Measurements from ENCODE around the gene SACM1L. TPM values are rescaled to one million over a fixed set of nuclear protein-coding genes. Genes with fewer than 3 reads are reported as not detected.
A peak's percentile ranks its signal among the peaks of the same experiment; 100 is the strongest.

Gene SACM1L
- total RNA-seq, 1 experiment from 2014 or later: 51.0 TPM

DNA sequence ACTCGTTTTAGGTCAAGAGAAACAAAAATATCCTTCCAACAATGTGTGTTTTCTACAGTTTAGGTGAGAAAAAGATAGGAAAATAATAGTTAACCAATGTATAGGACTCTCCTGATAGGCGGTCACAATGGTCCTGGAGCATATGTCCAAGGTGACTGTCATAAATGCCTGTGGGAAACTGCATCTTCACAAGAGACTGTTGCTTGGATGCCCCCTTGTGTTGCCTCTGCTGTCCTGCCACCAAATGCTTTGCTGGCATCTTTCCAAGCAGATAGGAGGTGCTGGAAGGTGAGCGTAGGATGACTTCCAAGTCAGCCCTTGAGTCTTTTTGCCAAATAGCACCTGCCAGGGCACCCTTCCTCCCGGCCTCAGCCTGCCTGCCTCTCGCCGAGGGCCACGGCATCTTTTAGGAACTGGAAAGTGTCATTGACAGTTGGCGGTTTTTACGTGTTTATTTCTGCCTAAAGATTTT, 24.1 kb upstream of the SACM1L start:
- H3K36me3 Mint-ChIP-seq (ENCODE audit: insufficient read depth, unreplicated experiment): peaks cover 26% of the 10 kb centered on the region
- peak; percentile 52 to 53 for DNase-seq
- H3K4me1 Mint-ChIP-seq (ENCODE audit: low read depth, unreplicated experiment): peaks cover under 1% of the 10 kb centered on the region
- peak; percentile 49 to 61 for TF ChIP-seq CTCF (IDR thresholded peaks at IDR 0.05; ENCODE audit: insufficient read depth in 1 of 2, low read depth in 1 of 2, low read length in 1 of 2, severe bottlenecking in 1 of 2, unreplicated experiment in 1 of 2)
- no TSS peak for BruUV-seq (replicated peaks)
- H3K27ac Mint-ChIP-seq (ENCODE audit: unreplicated experiment): no peak overlapping the region
- POLR2A ChIA-PET: no interaction called here
- Histone ChIP-seq H3K36me3 (ENCODE audit: control insufficient read depth, insufficient read depth, low read length) (no peaks in the 10 kb centered on the region; the same call in 1 of the 2 replicates), H3K4me3 (ENCODE audit: low read depth, low read length) (no peak overlapping the region), H3K27me3 (replicated peaks; ENCODE audit: control insufficient read depth, insufficient read depth, low read length) (no peaks in the 10 kb centered on the region), H3K9me3 (no peaks in the 10 kb centered on the region), H3K4me1 (no peaks in the 10 kb centered on the region; the same call in 1 of the 2 replicates)
- intact Hi-C loops (cut with micrococcal nuclease; ENCODE audit: unreplicated experiment): loop anchor here (2.0 to 10.0 kb wide), 2 partner anchors 72 to 440 kb away; partner anchors contain the start of gene TMEM158
- CTCF ChIA-PET: no interaction called here
- H3K27me3 Mint-ChIP-seq (ENCODE audit: insufficient read depth, unreplicated experiment): no peaks in the 10 kb centered on the region
- no peak overlapping the region for H3K4me3 Mint-ChIP-seq (ENCODE audit: unreplicated experiment)
- no peaks in the 10 kb centered on the region for H3K9me3 Mint-ChIP-seq (ENCODE audit: unreplicated experiment)

DNA sequence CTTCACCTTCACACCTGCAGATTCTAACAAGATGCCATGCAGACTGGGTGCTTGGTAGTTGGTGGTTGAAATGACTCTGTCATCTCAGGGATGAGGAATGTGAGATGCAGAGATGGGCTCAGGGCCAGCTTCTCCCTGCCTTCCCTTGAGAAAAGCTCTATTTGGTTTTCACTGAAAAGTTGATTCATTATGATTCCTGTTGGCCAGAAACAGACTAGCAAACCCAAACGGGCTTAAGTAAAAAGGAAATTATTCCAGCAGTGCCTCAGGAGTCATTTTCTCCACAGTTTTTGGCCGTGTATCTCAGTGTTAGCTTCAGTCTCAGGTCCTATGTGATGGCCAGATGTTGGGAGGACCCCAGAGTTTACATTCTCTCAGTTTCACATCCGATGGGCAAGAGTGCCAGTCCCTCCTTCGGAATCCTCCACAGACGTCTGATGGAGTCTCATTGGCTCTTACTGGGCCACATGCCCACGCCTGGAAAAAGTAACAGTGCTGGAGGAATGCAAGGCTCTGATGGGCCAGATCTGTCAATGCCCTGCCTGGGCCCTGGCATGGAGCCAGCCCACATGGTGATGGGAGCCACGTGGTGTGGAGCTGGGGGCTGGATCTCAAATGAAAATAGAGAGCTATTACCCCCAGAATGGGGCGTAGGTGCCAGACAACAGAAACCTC, 22.3 kb upstream of the SACM1L start:
- Histone ChIP-seq H3K27me3 (replicated peaks; ENCODE audit: control insufficient read depth, insufficient read depth, low read length) (no peaks in the 10 kb centered on the region), H3K36me3 (ENCODE audit: control insufficient read depth, insufficient read depth, low read length) (no peaks in the 10 kb centered on the region), H3K4me3 (ENCODE audit: low read depth, low read length) (no peak overlapping the region), H3K4me1 (no peaks in the 10 kb centered on the region), H3K9me3 (no peaks in the 10 kb centered on the region)
- ChIA-PET CTCF (interaction anchor here (1.1 kb wide), 1 partner anchor 10 kb away, joined by 4 read pairs; no protein-coding TSS in a partner anchor), POLR2A (no interaction called here)
- intact Hi-C loops (cut with micrococcal nuclease; ENCODE audit: unreplicated experiment): loop anchor here (10.0 kb wide), 1 partner anchor 442 kb away; the partner anchor contains the start of gene TMEM158
- H3K9me3 Mint-ChIP-seq (ENCODE audit: unreplicated experiment): no peaks in the 10 kb centered on the region
- no peaks in the 10 kb centered on the region for H3K27me3 Mint-ChIP-seq (ENCODE audit: insufficient read depth, unreplicated experiment)
- no peak for TF ChIP-seq CTCF (IDR thresholded peaks at IDR 0.05; ENCODE audit: insufficient read depth in 1 of 2, low read depth in 1 of 2, low read length in 1 of 2, severe bottlenecking in 1 of 2, unreplicated experiment in 1 of 2)
- H3K36me3 Mint-ChIP-seq (ENCODE audit: insufficient read depth, unreplicated experiment): peaks cover 24% of the 10 kb centered on the region
- no TSS peak for BruUV-seq (replicated peaks)
- no peak overlapping the region for H3K27ac Mint-ChIP-seq (ENCODE audit: unreplicated experiment)
- H3K4me1 Mint-ChIP-seq (ENCODE audit: low read depth, unreplicated experiment): no peaks in the 10 kb centered on the region
- no peak for DNase-seq
- H3K4me3 Mint-ChIP-seq (ENCODE audit: unreplicated experiment): no peak overlapping the region

GRCh38 chr3:45667569-45667934, 21.6 kb upstream of the SACM1L start:
- H3K4me1 Mint-ChIP-seq (ENCODE audit: low read depth, unreplicated experiment): no peaks in the 10 kb centered on the region
- no peaks in the 10 kb centered on the region for H3K9me3 ChIP-seq
- TF ChIP-seq CTCF (IDR thresholded peaks at IDR 0.05; ENCODE audit: insufficient read depth in 1 of 2, low read depth in 1 of 2, low read length in 1 of 2, severe bottlenecking in 1 of 2, unreplicated experiment in 1 of 2): no peak
- no TSS peak for BruUV-seq (replicated peaks)
- H3K4me3 Mint-ChIP-seq (ENCODE audit: unreplicated experiment): no peak overlapping the region
- intact Hi-C loops (cut with micrococcal nuclease; ENCODE audit: unreplicated experiment): loop anchor here (10.0 kb wide), 1 partner anchor 443 kb away; the partner anchor contains the start of gene TMEM158
- no peak overlapping the region for H3K4me3 ChIP-seq (ENCODE audit: low read depth, low read length)
- no peak overlapping the region for H3K27ac Mint-ChIP-seq (ENCODE audit: unreplicated experiment)
- no peak for DNase-seq
- H3K36me3 ChIP-seq (ENCODE audit: control insufficient read depth, insufficient read depth, low read length): no peaks in the 10 kb centered on the region
- no peaks in the 10 kb centered on the region for H3K4me1 ChIP-seq
- ChIA-PET CTCF (no interaction called here), POLR2A (no interaction called here)
- no peaks in the 10 kb centered on the region for H3K27me3 Mint-ChIP-seq (ENCODE audit: insufficient read depth, unreplicated experiment)
- no peaks in the 10 kb centered on the region for H3K27me3 ChIP-seq (replicated peaks; ENCODE audit: control insufficient read depth, insufficient read depth, low read length)
- no peaks in the 10 kb centered on the region for H3K9me3 Mint-ChIP-seq (ENCODE audit: unreplicated experiment)
- H3K36me3 Mint-ChIP-seq (ENCODE audit: insufficient read depth, unreplicated experiment): peaks cover 31% of the 10 kb centered on the region

All from Caco-2 (cell line).